ENCODE data around the gene ELMO1.

- no peak for TF ChIP-seq SRF (IDR thresholded peaks at IDR 0.05; ENCODE audit: low read depth)
- no peak for TF ChIP-seq CEBPB (IDR thresholded peaks at IDR 0.05; ENCODE audit: low read depth)
- TF ChIP-seq, protein P1, sequence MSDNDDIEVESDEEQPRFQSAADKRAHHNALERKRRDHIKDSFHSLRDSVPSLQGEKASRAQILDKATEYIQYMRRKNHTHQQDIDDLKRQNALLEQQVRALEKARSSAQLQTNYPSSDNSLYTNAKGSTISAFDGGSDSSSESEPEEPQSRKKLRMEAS (IDR thresholded peaks at IDR 0.05) = no peak
- no peak for TF ChIP-seq CTCF (IDR thresholded peaks at IDR 0.05 in 2 of 3, conservative IDR thresholded peaks at IDR 0.05 in 1 of 3; ENCODE audit: borderline replicate concordance in 1 of 3, insufficient read depth in 1 of 3, low read depth in 2 of 3, low read length in 2 of 3)
- no peak for TF ChIP-seq POLR2AphosphoS5 (IDR thresholded peaks at IDR 0.05; ENCODE audit: low read depth, low read length)
- no peak for TF ChIP-seq ZBTB33 (IDR thresholded peaks at IDR 0.05; ENCODE audit: extremely low read depth, insufficient replicate concordance, low read length)
- TF ChIP-seq SIN3A (IDR thresholded peaks at IDR 0.05; ENCODE audit: low read depth) = no peak
- TF ChIP-seq POLR2A (IDR thresholded peaks at IDR 0.05; ENCODE audit: borderline replicate concordance, extremely low read depth, insufficient read depth, insufficient read length) = no peak
These were observed 164.9 kb downstream of the ELMO1 start for GRCh38 chr7:37283716-37284115.
